ENCODE data around the gene NIPAL4. TPM values are rescaled to one million over a fixed set of nuclear protein-coding genes. Genes with fewer than 3 reads are reported as not detected.

The NIPAL4 gene
- polyA plus RNA-seq, 1 donor from 2014 or later = not detected

DNA sequence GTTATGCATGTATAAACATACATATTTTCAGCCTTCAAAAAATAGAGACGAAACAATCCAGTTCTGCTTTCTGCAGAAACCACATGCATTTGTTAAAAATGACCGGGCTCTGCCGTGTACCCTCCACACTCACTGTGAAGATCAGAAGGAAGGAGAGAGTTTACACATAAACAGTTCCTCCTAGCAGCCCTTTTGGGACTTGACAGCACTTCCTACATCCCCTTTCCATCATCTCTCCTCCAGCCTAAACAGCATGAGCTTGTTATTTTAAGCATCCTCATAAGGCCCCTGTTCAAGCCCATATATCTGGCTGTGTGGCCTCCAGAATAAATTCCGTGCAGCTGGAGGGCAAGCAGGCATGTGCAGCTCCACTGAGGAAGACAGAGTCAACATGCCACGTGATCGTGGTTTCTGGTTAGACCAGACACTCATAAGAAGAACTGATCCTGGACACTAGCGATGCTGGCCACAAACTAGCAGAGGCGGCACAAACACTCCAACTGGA is 42.2 kb downstream of the NIPAL4 start:
- Histone ChIP-seq H3K4me3 (ENCODE audit: low read length) (no peak overlapping the region), H3K79me2 (replicated peaks; ENCODE audit: insufficient read depth, low read length) (no peaks in the 10 kb centered on the region), H3K9me3 (ENCODE audit: low read length) (no peaks in the 10 kb centered on the region), H3K36me3 (ENCODE audit: insufficient read depth, low read length) (peaks cover 17% of the 10 kb centered on the region), H3K4me2 (ENCODE audit: low read length) (no peak overlapping the region), H3K9ac (ENCODE audit: low read length) (no peak overlapping the region), H3K27ac (ENCODE audit: low read length) (no peak overlapping the region), H3K9me2 (ENCODE audit: insufficient read depth, low read length) (no peaks in the 10 kb centered on the region), H2AFZ (ENCODE audit: low read depth, low read length) (no peak overlapping the region), H3F3A (ENCODE audit: insufficient read depth, low read length, poor library complexity, severe bottlenecking) (no peaks in the 10 kb centered on the region), H4K20me1 (ENCODE audit: insufficient read depth) (no peaks in the 10 kb centered on the region), H3K27me3 (ENCODE audit: insufficient read depth, low read depth, low read length) (no peaks in the 10 kb centered on the region)
- TF ChIP-seq TAF1 (IDR thresholded peaks at IDR 0.05; ENCODE audit: low read depth) (no peak), SMC3 (conservative IDR thresholded peaks at IDR 0.05; ENCODE audit: poor library complexity) (no peak), CTCF (IDR thresholded peaks at IDR 0.05; ENCODE audit: poor library complexity, severe bottlenecking) (no peak), REST (IDR thresholded peaks at IDR 0.05; ENCODE audit: borderline replicate concordance) (no peak), POLR2AphosphoS5 (IDR thresholded peaks at IDR 0.05) (no peak), RAD21 (conservative IDR thresholded peaks at IDR 0.05) (no peak), EP300 (conservative IDR thresholded peaks at IDR 0.05; ENCODE audit: poor library complexity, severe bottlenecking) (no peak), EZH2 (IDR thresholded peaks at IDR 0.05; ENCODE audit: borderline replicate concordance, insufficient read depth, low read length, poor library complexity, severe bottlenecking) (no peak), MXI1 (conservative IDR thresholded peaks at IDR 0.05; ENCODE audit: poor library complexity, severe bottlenecking) (no peak)

- no peak overlapping the region for H3K27ac ChIP-seq (ENCODE audit: low read length)
- peaks cover 17% of the 10 kb centered on the region for H3K36me3 ChIP-seq (ENCODE audit: insufficient read depth, low read length)
- H3K9ac ChIP-seq (ENCODE audit: low read length) = no peak overlapping the region
- H4K20me1 ChIP-seq (ENCODE audit: insufficient read depth) = no peaks in the 10 kb centered on the region
- H3K79me2 ChIP-seq (replicated peaks; ENCODE audit: insufficient read depth, low read length) = no peaks in the 10 kb centered on the region
- H3K27me3 ChIP-seq (ENCODE audit: insufficient read depth, low read depth, low read length) = no peaks in the 10 kb centered on the region
- TF ChIP-seq RAD21 (conservative IDR thresholded peaks at IDR 0.05) = no peak
- no peak for TF ChIP-seq MXI1 (conservative IDR thresholded peaks at IDR 0.05; ENCODE audit: poor library complexity, severe bottlenecking)
- TF ChIP-seq EZH2 (IDR thresholded peaks at IDR 0.05; ENCODE audit: borderline replicate concordance, insufficient read depth, low read length, poor library complexity, severe bottlenecking) = no peak
- no peak for TF ChIP-seq CTCF (IDR thresholded peaks at IDR 0.05; ENCODE audit: poor library complexity, severe bottlenecking)
- no peak for TF ChIP-seq EP300 (conservative IDR thresholded peaks at IDR 0.05; ENCODE audit: poor library complexity, severe bottlenecking)
- TF ChIP-seq TAF1 (IDR thresholded peaks at IDR 0.05; ENCODE audit: low read depth) = no peak
- TF ChIP-seq SMC3 (conservative IDR thresholded peaks at IDR 0.05; ENCODE audit: poor library complexity) = no peak
- TF ChIP-seq REST (IDR thresholded peaks at IDR 0.05; ENCODE audit: borderline replicate concordance) = no peak
- TF ChIP-seq POLR2AphosphoS5 (IDR thresholded peaks at IDR 0.05) = no peak
- H3K4me3 ChIP-seq (ENCODE audit: low read length) = no peak overlapping the region
- no peaks in the 10 kb centered on the region for H3F3A ChIP-seq (ENCODE audit: insufficient read depth, low read length, poor library complexity, severe bottlenecking)
- H3K4me2 ChIP-seq (ENCODE audit: low read length) = no peak overlapping the region
- no peaks in the 10 kb centered on the region for H3K9me2 ChIP-seq (ENCODE audit: insufficient read depth, low read length)
- H3K9me3 ChIP-seq (ENCODE audit: low read length) = no peaks in the 10 kb centered on the region
- no peak overlapping the region for H2AFZ ChIP-seq (ENCODE audit: low read depth, low read length)
Observed at GRCh38 chr5:157504053-157504452, 44.0 kb downstream of the NIPAL4 start.
